Measurements from ENCODE around the gene NUDT3. TPM values are rescaled to one million over a fixed set of nuclear protein-coding genes. Genes with fewer than 3 reads are reported as not detected.

Gene NUDT3
- total and polyA plus RNA-seq, 8 donors, result 8.7 to 34.0 (median 13.1) TPM

GRCh38 chr6:34295721-34296120, 96.7 kb downstream of the NUDT3 start:
- TF ChIP-seq EP300 (IDR thresholded peaks at IDR 0.05) (no peak), POLR2AphosphoS5 (IDR thresholded peaks at IDR 0.05) (no peak), POLR2A (IDR thresholded peaks at IDR 0.05) (no peak), CTCF (IDR thresholded peaks at IDR 0.05) (no peak)
- WGBS, 5 donors, result 70 to 86% (median 81%) methylated on average over 3 of the region's 3 CpGs
- peak in 1 of 2 donors; percentile 17 for DNase-seq
- no peaks in the 10 kb centered on the region for H3K9me3 ChIP-seq
- no peak overlapping the region for H3K4me3 ChIP-seq
- intact Hi-C loops (cut with DNase I; ENCODE audit: low total_unique reads), result no loop called here
- peaks cover 19 to 43% (median 38%) of the 10 kb centered on the region in 4 donors for H3K36me3 ChIP-seq
- H3K27me3 ChIP-seq, result no peaks in the 10 kb centered on the region
- H3K27ac ChIP-seq, result no peak overlapping the region
- no peaks in the 10 kb centered on the region for H3K4me1 ChIP-seq

- H3K4me1 ChIP-seq, result peaks cover 0 to 10% (median 0%) of the 10 kb centered on the region in 4 donors
- peaks cover 19 to 48% (median 47%) of the 10 kb centered on the region in 4 donors for H3K36me3 ChIP-seq
- no peak overlapping the region for H3K4me3 ChIP-seq
- intact Hi-C loops (cut with DNase I; ENCODE audit: low total_unique reads), result no loop called here
- no peak for DNase-seq
- 95 to 100% (median 96%) methylated on average over 3 of the region's 3 CpGs for WGBS, 5 donors
- TF ChIP-seq POLR2AphosphoS5 (IDR thresholded peaks at IDR 0.05) (no peak), POLR2A (IDR thresholded peaks at IDR 0.05) (no peak), EP300 (IDR thresholded peaks at IDR 0.05) (no peak), CTCF (IDR thresholded peaks at IDR 0.05) (no peak)
- H3K27ac ChIP-seq, result no peak overlapping the region
- no peaks in the 10 kb centered on the region for H3K9me3 ChIP-seq
- H3K27me3 ChIP-seq, result no peaks in the 10 kb centered on the region
Observed at GRCh38 chr6:34292954-34293353, 99.5 kb downstream of the NUDT3 start.

GRCh38 chr6:34289137-34289536, 103.3 kb downstream of the NUDT3 start:
- TF ChIP-seq POLR2AphosphoS5 (IDR thresholded peaks at IDR 0.05) (no peak), EP300 (IDR thresholded peaks at IDR 0.05) (no peak), CTCF (IDR thresholded peaks at IDR 0.05) (no peak), POLR2A (IDR thresholded peaks at IDR 0.05) (no peak)
- intact Hi-C loops (cut with DNase I; ENCODE audit: low total_unique reads), result no loop called here
- peaks cover 16 to 50% (median 49%) of the 10 kb centered on the region in 4 donors for H3K36me3 ChIP-seq
- no peaks in the 10 kb centered on the region for H3K27me3 ChIP-seq
- DNase-seq, result no peak
- no peak overlapping the region for H3K4me3 ChIP-seq
- H3K27ac ChIP-seq, result no peak overlapping the region
- no peaks in the 10 kb centered on the region for H3K9me3 ChIP-seq
- WGBS, 5 donors, result 89 to 97% (median 96%) methylated on average over 11 of the region's 11 CpGs
- H3K4me1 ChIP-seq, result peaks cover 0 to 29% (median 0%) of the 10 kb centered on the region in 4 donors

GRCh38 chr6:34288581-34288980, 103.9 kb downstream of the NUDT3 start:
- 57 to 76% (median 71%) methylated on average over 5 of the region's 5 CpGs for WGBS, 5 donors
- Histone ChIP-seq H3K36me3 (peaks cover 12 to 48% (median 46%) of the 10 kb centered on the region in 4 donors), H3K9me3 (no peaks in the 10 kb centered on the region), H3K27me3 (no peaks in the 10 kb centered on the region), H3K27ac (peak overlapping the region in 1 of 5 donors; percentile 14), H3K4me3 (no peak overlapping the region), H3K4me1 (peaks cover 0 to 35% (median 0%) of the 10 kb centered on the region in 4 donors)
- intact Hi-C loops (cut with DNase I; ENCODE audit: low total_unique reads), result no loop called here
- DNase-seq, result no peak
- TF ChIP-seq EP300 (IDR thresholded peaks at IDR 0.05) (no peak), POLR2AphosphoS5 (IDR thresholded peaks at IDR 0.05) (no peak), POLR2A (IDR thresholded peaks at IDR 0.05) (no peak), CTCF (IDR thresholded peaks at IDR 0.05) (no peak)
